ENCODE data around the gene CEBPA.

GRCh38 chr19:33263325-33264023 is 38.9 kb downstream of the CEBPA start:
- TF ChIP-seq CTCF (conservative IDR thresholded peaks at IDR 0.05 in 1 of 2, IDR thresholded peaks at IDR 0.05 in 1 of 2; ENCODE audit: low read depth in 1 of 2, low read length in 2 of 2), result no peak
- no peak for TF ChIP-seq EZH2 (IDR thresholded peaks at IDR 0.05; ENCODE audit: low read length, missing control alignments)

Measured in fibroblast of lung (primary cell).